GM12878 (cell line): ENCODE results near the gene PTTG2. TPM values are rescaled to one million over a fixed set of nuclear protein-coding genes. Genes with fewer than 3 reads are reported as not detected.

Source experiments
- ATAC-seq: fragments of 200-7000 bp; cut with Tn5 transposase; 3 replicates; pipeline ENCODE4 v1.9.1; 2020; ENCODE audit warnings: mild to moderate bottlenecking, moderate library complexity
- BruUV-seq: library from RNA; stranded (reverse); fragments of 400-500 nt; replicated peaks from 2 replicates; lab custom pipeline; 2021; lab: Mats Ljungman, UMichigan
- CTCF ChIA-PET: fragments of 300-600 bp; sonication (Branson Sonifier 250); formaldehyde crosslinking; extraction: SDS; loops from one replicate; lab custom pipeline; 2021; ENCODE audit warnings: inconsistent platforms; lab: Yijun Ruan, JAX
- POLR2A ChIA-PET: fragments of 350-600 bp; formaldehyde crosslinking; extraction: SDS; loops from one replicate; lab custom pipeline; 2021; ENCODE audit warnings: inconsistent platforms; lab: Charles Lee
- RAD21 ChIA-PET: fragments of 300-600 bp; sonication (Branson Sonifier 250); formaldehyde crosslinking; loops from one replicate; lab custom pipeline; 2023; ENCODE audit warnings: antibody characterized with exemption; ENCODE audit not compliant: unreplicated experiment; lab: Charles Lee
- SMC1A ChIA-PET: fragments of 300-600 bp; sonication (Branson Sonifier 250); formaldehyde crosslinking; loops from one replicate; lab custom pipeline; 2023; ENCODE audit not compliant: unreplicated experiment, uncharacterized antibody; lab: Charles Lee
- DNase-seq: peaks from one replicate; pipeline ENCODE4 v3.0.0-alpha.2; 2011; ENCODE audit warnings: low read depth, low spot score
- FAIRE-seq: peaks from 3 replicates; lab custom pipeline; 2011; peaks lifted over from hg19 to GRCh38; lab: Jason Lieb, UNC
- H2AFZ ChIP-seq: 2 replicates; pipeline ENCODE4 v1.6.0; 2011; ENCODE audit warnings: low read depth, low read length, control low read depth; ENCODE audit not compliant: control insufficient read depth
- H3K27ac ChIP-seq: 2 replicates; pipeline ENCODE4 v1.5.1; 2011; ENCODE audit warnings: control low read depth; ENCODE audit not compliant: control insufficient read depth, insufficient read depth
- H3K27me3 ChIP-seq, 2 experiments: replicated peaks in 1 of 2; 2 replicates each; pipeline versions ENCODE4 v1.6.0 to v1.6.1; 2011; ENCODE audit warnings: low read length in 1 of 2; ENCODE audit not compliant: control insufficient read depth in 2 of 2, insufficient read depth in 2 of 2
- H3K36me3 ChIP-seq, 2 experiments: 2 replicates each; pipeline ENCODE4 v1.5.1; 2011; ENCODE audit warnings: low read length in 1 of 2; ENCODE audit not compliant: control insufficient read depth in 2 of 2, insufficient read depth in 2 of 2
- H3K4me1 ChIP-seq: 2 replicates; pipeline ENCODE4 v1.6.1; 2011; ENCODE audit warnings: mild to moderate bottlenecking, low read length, moderate library complexity, mixed read lengths; ENCODE audit not compliant: control insufficient read depth, insufficient read depth
- H3K4me2 ChIP-seq: 2 replicates; pipeline ENCODE4 v1.6.0; 2011; ENCODE audit warnings: control low read depth; ENCODE audit not compliant: control insufficient read depth, insufficient read depth
- H3K4me3 ChIP-seq: fragments of 200-600 bp; sonication (generic); 2 replicates; pipeline ENCODE4 v1.5.1; 2016
- H3K79me2 ChIP-seq: 2 replicates; pipeline ENCODE4 v1.6.0; 2011; ENCODE audit warnings: low read length; ENCODE audit not compliant: control insufficient read depth, insufficient read depth
- H3K9ac ChIP-seq: 2 replicates; pipeline ENCODE4 v1.8.0; 2011; ENCODE audit warnings: low read length, control low read depth, mixed read lengths; ENCODE audit not compliant: control insufficient read depth, insufficient read depth
- H3K9me3 ChIP-seq: replicated peaks from 3 replicates; pipeline ENCODE4 v1.5.1; 2011; ENCODE audit warnings: mild to moderate bottlenecking, low read length; ENCODE audit not compliant: control insufficient read depth, insufficient read depth
- H4K20me1 ChIP-seq: 2 replicates; pipeline ENCODE4 v1.6.0; 2011; ENCODE audit not compliant: control insufficient read depth, insufficient read depth
- IKZF2 ChIP-seq, 2 experiments: fragments of 450-650 bp; IDR thresholded peaks; 2 replicates each; pipeline ENCODE4 v1.6.1; 2017; ENCODE audit warnings: mild to moderate bottlenecking in 2 of 2, moderate library complexity in 2 of 2
- LARP7 ChIP-seq: fragments of 450-650 bp; IDR thresholded peaks from 2 replicates; pipeline ENCODE4 v1.6.1; 2017; ENCODE audit warnings: mild to moderate bottlenecking
- RAD21 ChIP-seq: IDR thresholded peaks from 2 replicates; pipeline ENCODE4 v1.6.1; 2011; ENCODE audit warnings: mild to moderate bottlenecking, low read depth, low read length, moderate library complexity; ENCODE audit not compliant: insufficient read depth
- RFX5 ChIP-seq: IDR thresholded peaks from 2 replicates; pipeline ENCODE4 v1.6.1; 2011; ENCODE audit warnings: low read depth, low read length, improper control_type of control experiment
- RUNX3 ChIP-seq: IDR thresholded peaks from 2 replicates; pipeline ENCODE4 v1.6.1; 2012; ENCODE audit warnings: low read length, inconsistent platforms
- WGBS: methylation state at CpG from one replicate; pipeline ENCODE4 v1.1.6; 2016; ENCODE audit warnings: low lambda C conversion rate; ENCODE audit not compliant: insufficient replicate concordance, insufficient coverage; ENCODE audit errors: missing lambda C conversion rate; 5-methylcytosine and 5-hydroxymethylcytosine counted together
- in situ Hi-C: fragments of 300-500 bp; cut with MboI; formaldehyde crosslinking; loops from 9 replicates; pipeline ENCODE4 v1.14.3; 2018; ENCODE audit warnings: mixed read lengths
- intact Hi-C: fragments of 100-400 bp; cut with micrococcal nuclease; formaldehyde crosslinking; loops from one replicate; pipeline ENCODE4 v1.14.2; 2022; ENCODE audit not compliant: unreplicated experiment
- polyA plus RNA-seq, 11 experiments: library from polyadenylated mRNA; depleted of rRNA in 4 of 11; unstranded in 6 of 11; stranded (reverse) in 5 of 11; fragments of >200 nt; fragmentation: Nextera tagmentation in 4 of 11; fragmentation: Illumina TruSeq in 1 of 11; extraction: Ambion mirVana in 4 of 11; extraction: Trizol in 1 of 11; gene quantifications; 1 replicate in 1 of 11; 2 replicates in 10 of 11; pipeline versions ENCODE4 v1.2.1 to v1.2.3, GENCODE V29; 2011 to 2016; ENCODE audit warnings: inconsistent platforms in 2 of 11, missing spikeins in 2 of 11, low read depth in 1 of 11
- total RNA-seq, 4 experiments: library from RNA; depleted of rRNA in 3 of 4; stranded (reverse); fragments of >200 nt in 3 of 4; fragmentation: Illumina TruSeq in 1 of 4; extraction: Trizol in 1 of 4; gene quantifications; 2 replicates each; pipeline versions ENCODE4 v1.2.1 to v1.2.3, GENCODE V29; 2013 to 2021
- TF ChIP-seq, protein P1 (sequence below): IDR thresholded peaks from 2 replicates; pipeline ENCODE4 v1.6.1; 2011; ENCODE audit warnings: borderline replicate concordance, low read depth, mild to moderate bottlenecking, moderate library complexity, low read length; ENCODE audit not compliant: insufficient read depth, poor library complexity, severe bottlenecking
- TF ChIP-seq, protein P2 (sequence below): IDR thresholded peaks from 2 replicates; pipeline ENCODE4 v1.6.1; 2011; ENCODE audit warnings: mild to moderate bottlenecking, low read depth, low read length, moderate library complexity; ENCODE audit not compliant: insufficient replicate concordance
- TF ChIP-seq, protein P3 (sequence below): fragments of 450-650 bp; IDR thresholded peaks from 2 replicates; pipeline ENCODE4 v1.6.1; 2017; ENCODE audit warnings: antibody characterized with exemption, mild to moderate bottlenecking, moderate library complexity
- TF ChIP-seq, protein P4 (sequence below): IDR thresholded peaks from 2 replicates; pipeline ENCODE4 v1.6.1; 2011; ENCODE audit warnings: borderline replicate concordance, low read depth, mild to moderate bottlenecking, moderate library complexity, mixed read lengths, low read length; ENCODE audit not compliant: insufficient read depth; ENCODE audit errors: extremely low read length

Gene PTTG2
- total and polyA plus RNA-seq, 10 of the 15 experiments (the other 5 are each of a cell fraction or from before 2014, with no cell fraction given): 0.09 to 0.54 (median 0.39) TPM; not detected in 4

DNA sequence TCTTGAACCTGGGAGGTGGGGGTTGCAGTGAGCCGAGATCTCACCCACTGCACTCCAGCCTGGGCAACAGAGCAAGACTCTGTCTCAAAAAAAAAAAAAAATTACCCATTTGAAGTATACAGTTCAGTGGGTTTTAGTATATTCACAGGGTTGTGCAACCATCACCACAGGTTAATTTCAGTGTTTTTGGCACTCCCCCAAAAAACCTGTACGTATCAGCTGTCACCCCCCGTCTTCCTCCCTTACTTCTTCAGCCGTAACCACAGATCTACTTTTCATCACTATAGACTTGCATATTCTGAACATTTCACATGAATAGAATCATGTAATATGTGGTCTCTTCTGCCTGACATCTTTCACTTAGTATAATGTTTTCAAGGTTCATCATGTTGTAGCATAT lies 11.7 kb upstream of the PTTG2 start:
- Histone ChIP-seq H3K79me2 (no peaks in the 10 kb centered on the region; the same call in 1 of the 2 replicates), H3K27me3 (no peaks in the 10 kb centered on the region)
- in situ Hi-C loops: no loop called here
- no TSS peak for BruUV-seq
- ChIA-PET CTCF (no interaction called here), RAD21 (no interaction called here)
- TF ChIP-seq, protein P1, sequence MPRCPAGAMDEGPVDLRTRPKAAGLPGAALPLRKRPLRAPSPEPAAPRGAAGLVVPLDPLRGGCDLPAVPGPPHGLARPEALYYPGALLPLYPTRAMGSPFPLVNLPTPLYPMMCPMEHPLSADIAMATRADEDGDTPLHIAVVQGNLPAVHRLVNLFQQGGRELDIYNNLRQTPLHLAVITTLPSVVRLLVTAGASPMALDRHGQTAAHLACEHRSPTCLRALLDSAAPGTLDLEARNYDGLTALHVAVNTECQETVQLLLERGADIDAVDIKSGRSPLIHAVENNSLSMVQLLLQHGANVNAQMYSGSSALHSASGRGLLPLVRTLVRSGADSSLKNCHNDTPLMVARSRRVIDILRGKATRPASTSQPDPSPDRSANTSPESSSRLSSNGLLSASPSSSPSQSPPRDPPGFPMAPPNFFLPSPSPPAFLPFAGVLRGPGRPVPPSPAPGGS: no peak
- TF ChIP-seq RFX5 (no peak), RAD21 (no peak), RUNX3 (peak; percentile 63), LARP7 (no peak), IKZF2 (IDR thresholded peaks at IDR 0.05) (no peak)
- TF ChIP-seq, protein P2, sequence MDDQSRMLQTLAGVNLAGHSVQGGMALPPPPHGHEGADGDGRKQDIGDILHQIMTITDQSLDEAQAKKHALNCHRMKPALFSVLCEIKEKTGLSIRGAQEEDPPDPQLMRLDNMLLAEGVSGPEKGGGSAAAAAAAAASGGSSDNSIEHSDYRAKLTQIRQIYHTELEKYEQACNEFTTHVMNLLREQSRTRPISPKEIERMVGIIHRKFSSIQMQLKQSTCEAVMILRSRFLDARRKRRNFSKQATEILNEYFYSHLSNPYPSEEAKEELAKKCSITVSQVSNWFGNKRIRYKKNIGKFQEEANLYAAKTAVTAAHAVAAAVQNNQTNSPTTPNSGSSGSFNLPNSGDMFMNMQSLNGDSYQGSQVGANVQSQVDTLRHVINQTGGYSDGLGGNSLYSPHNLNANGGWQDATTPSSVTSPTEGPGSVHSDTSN: no peak
- TF ChIP-seq, protein P3, sequence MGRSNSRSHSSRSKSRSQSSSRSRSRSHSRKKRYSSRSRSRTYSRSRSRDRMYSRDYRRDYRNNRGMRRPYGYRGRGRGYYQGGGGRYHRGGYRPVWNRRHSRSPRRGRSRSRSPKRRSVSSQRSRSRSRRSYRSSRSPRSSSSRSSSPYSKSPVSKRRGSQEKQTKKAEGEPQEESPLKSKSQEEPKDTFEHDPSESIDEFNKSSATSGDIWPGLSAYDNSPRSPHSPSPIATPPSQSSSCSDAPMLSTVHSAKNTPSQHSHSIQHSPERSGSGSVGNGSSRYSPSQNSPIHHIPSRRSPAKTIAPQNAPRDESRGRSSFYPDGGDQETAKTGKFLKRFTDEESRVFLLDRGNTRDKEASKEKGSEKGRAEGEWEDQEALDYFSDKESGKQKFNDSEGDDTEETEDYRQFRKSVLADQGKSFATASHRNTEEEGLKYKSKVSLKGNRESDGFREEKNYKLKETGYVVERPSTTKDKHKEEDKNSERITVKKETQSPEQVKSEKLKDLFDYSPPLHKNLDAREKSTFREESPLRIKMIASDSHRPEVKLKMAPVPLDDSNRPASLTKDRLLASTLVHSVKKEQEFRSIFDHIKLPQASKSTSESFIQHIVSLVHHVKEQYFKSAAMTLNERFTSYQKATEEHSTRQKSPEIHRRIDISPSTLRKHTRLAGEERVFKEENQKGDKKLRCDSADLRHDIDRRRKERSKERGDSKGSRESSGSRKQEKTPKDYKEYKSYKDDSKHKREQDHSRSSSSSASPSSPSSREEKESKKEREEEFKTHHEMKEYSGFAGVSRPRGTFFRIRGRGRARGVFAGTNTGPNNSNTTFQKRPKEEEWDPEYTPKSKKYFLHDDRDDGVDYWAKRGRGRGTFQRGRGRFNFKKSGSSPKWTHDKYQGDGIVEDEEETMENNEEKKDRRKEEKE: no peak
- TF ChIP-seq, protein P4, sequence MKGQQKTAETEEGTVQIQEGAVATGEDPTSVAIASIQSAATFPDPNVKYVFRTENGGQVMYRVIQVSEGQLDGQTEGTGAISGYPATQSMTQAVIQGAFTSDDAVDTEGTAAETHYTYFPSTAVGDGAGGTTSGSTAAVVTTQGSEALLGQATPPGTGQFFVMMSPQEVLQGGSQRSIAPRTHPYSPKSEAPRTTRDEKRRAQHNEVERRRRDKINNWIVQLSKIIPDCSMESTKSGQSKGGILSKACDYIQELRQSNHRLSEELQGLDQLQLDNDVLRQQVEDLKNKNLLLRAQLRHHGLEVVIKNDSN: no peak
- TF ChIP-seq, all 136 proteins: peak for 1
- Histone ChIP-seq H3K4me3 (no peak overlapping the region), H3K27ac (no peak overlapping the region), H4K20me1 (no peaks in the 10 kb centered on the region), H3K9ac (no peak overlapping the region), H3K4me2 (no peak overlapping the region), H3K4me1 (peaks cover 5% of the 10 kb centered on the region; the same call in 1 of the 2 replicates), H2AFZ (no peak overlapping the region), H3K36me3 (no peaks in the 10 kb centered on the region), H3K9me3 (no peaks in the 10 kb centered on the region)
- ATAC-seq: no peak
- DNase-seq: peak; percentile 13
- SMC1A ChIA-PET: interaction anchor here (0.9 kb wide), 1 partner anchor 53 kb away, joined by 3 read pairs; no protein-coding TSS in a partner anchor
- POLR2A ChIA-PET: no interaction called here
- intact Hi-C loops: no loop called here
- WGBS: 74% methylated on average over 4 of the region's 4 CpGs
- no peak for FAIRE-seq
